Activated gamma-delta T cell treated with anti-CD3 and anti-CD28 coated beads, Interleukin-2, amount 50 U/mL, for 16 hours (primary cell): ENCODE data around the gene TNFRSF13B.
"Not testable (repeated sequence)": the region's sequence is repeated elsewhere in the genome, so short reads cannot be mapped to it uniquely, and the experiment has no call there.

ENCODE experiments used
- DNase-seq: peaks from one replicate; pipeline ENCODE4 v3.0.0-alpha.2; 2020; ENCODE audit warnings: low read depth

TNFRSF13B gene

GRCh38 chr17:16971458-16972338, at the start of gene TNFRSF13B:
TSS of gene TNFRSF13B (minus strand) at chr17:16972118. CDS start at chr17:16972075, 43 bp downstream.
- no peak for DNase-seq

- DNase-seq: no peak
Observed at GRCh38 chr17:17021194-17021863, 49.4 kb upstream of the TNFRSF13B start.

- DNase-seq: no peak
Observed at GRCh38 chr17:17020821-17021193, 48.9 kb upstream of the TNFRSF13B start.

- no peak for DNase-seq
Observed at GRCh38 chr17:17019891-17020456, 48.1 kb upstream of the TNFRSF13B start.

GRCh38 chr17:17019430-17019762, 47.5 kb upstream of the TNFRSF13B start:
- no peak for DNase-seq

- no peak for DNase-seq
Observed at GRCh38 chr17:17018612-17019429, 46.9 kb upstream of the TNFRSF13B start.

- DNase-seq: no peak
Observed at GRCh38 chr17:17018021-17018441, 46.1 kb upstream of the TNFRSF13B start.

- no peak for DNase-seq
Observed at GRCh38 chr17:17017343-17018014, 45.6 kb upstream of the TNFRSF13B start.

- not testable (repeated sequence) for DNase-seq
Observed at GRCh38 chr17:17016199-17017197, 44.6 kb upstream of the TNFRSF13B start.

- DNase-seq: no peak
Observed at GRCh38 chr17:17015230-17015629, 43.3 kb upstream of the TNFRSF13B start.

- DNase-seq: not testable (repeated sequence)
Observed at GRCh38 chr17:17014748-17015124, 42.8 kb upstream of the TNFRSF13B start.

GRCh38 chr17:17013828-17014747, 42.2 kb upstream of the TNFRSF13B start:
- DNase-seq: not testable (repeated sequence)

GRCh38 chr17:17011043-17011907, 39.4 kb upstream of the TNFRSF13B start:
- not testable (repeated sequence) for DNase-seq

- not testable (repeated sequence) for DNase-seq
Observed at GRCh38 chr17:17010545-17011034, 38.7 kb upstream of the TNFRSF13B start.

- not testable (repeated sequence) for DNase-seq
Observed at GRCh38 chr17:17009972-17010371, 38.1 kb upstream of the TNFRSF13B start.

GRCh38 chr17:17008621-17009397, 36.9 kb upstream of the TNFRSF13B start:
- DNase-seq: not testable (repeated sequence)

GRCh38 chr17:17007891-17008290, 36.0 kb upstream of the TNFRSF13B start:
- DNase-seq: not testable (repeated sequence)
